ENCODE data around the gene TMPRSS6. TPM values are rescaled to one million over a fixed set of nuclear protein-coding genes. Genes with fewer than 3 reads are reported as not detected.

The TMPRSS6 gene
- total RNA-seq, 2 donors from 2014 or later = 86.6 to 343 TPM

GRCh38 chr22:37113757-37114156 lies 4.2 kb upstream of the TMPRSS6 start:
- peaks cover 17% of the 10 kb centered on the region for H3K36me3 Mint-ChIP-seq (ENCODE audit: low read depth)
- H3K27me3 Mint-ChIP-seq = no peaks in the 10 kb centered on the region
- H3K4me1 Mint-ChIP-seq = peaks cover 19% of the 10 kb centered on the region
- H3K9me3 Mint-ChIP-seq = no peaks in the 10 kb centered on the region
- no peak overlapping the region for H3K4me3 Mint-ChIP-seq
- no peak overlapping the region for H3K27ac Mint-ChIP-seq
- no peak for ATAC-seq (replicated peaks)

DNA sequence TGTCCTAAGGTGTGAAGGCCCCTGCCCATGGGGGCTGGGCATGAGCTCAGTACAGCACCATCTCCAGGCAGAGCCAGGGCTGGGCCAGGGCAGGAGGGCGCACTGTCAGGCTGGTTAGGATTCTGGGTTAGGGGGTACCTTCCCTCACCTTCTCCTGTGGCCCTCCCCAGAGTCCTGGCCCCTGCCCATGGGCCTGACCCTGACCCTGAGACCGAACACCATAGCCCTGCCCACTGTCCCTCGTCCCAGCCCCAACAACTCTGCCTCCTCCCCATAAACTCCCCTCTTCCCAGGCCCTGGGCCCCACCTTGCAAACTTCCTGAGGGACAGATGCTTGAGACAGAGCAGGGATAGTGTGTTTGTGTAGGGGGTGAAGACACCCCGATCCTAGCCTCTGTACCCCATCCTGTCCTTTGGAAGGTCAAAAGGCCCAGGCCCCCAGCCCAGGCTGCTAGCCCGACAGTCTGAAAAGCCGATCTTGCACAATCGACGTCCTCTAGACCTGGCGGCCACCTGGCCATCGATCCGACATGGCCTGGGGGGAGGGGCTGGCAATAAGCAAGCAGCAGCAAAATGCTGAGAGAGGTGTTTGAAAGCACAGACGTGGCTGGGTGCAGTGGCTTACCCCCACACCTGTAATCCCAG lies 2.7 kb upstream of the TMPRSS6 start:
- Mint-ChIP-seq H3K9me3 (no peaks in the 10 kb centered on the region), H3K36me3 (ENCODE audit: low read depth) (peaks cover 5% of the 10 kb centered on the region), H3K27ac (no peak overlapping the region), H3K4me3 (no peak overlapping the region), H3K27me3 (no peaks in the 10 kb centered on the region), H3K4me1 (peaks cover 10% of the 10 kb centered on the region)
- ATAC-seq (replicated peaks) = no peak

DNA sequence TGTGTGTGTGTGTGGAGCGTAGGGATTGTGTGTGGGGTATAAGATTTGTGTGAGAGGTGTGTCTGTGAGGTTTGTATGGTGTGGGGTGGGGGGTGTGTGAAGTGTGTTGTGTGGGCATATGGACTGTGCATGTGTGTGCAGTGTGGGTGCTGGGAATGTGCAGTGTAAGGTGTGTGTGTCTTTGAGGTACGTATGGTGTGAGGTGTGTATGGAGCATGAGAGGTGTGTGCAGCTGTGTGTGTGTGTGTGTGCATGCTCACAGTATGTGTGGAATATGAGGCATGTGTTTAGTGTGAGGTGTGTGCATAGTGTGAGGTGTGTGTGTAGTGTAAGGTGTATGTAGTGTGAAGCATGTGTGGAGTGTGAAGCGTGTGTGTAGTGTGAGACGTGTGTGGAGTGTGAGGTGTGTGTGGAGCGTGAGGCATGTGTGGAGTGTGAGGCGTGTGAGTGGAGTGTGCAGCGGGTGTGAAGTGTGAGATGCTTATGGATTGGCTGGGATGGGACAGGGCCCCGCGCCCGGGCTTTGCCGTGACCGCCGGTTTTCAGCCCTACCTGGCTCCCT lies 1.7 kb upstream of the TMPRSS6 start:
- no peaks in the 10 kb centered on the region for H3K9me3 Mint-ChIP-seq
- H3K4me3 Mint-ChIP-seq = no peak overlapping the region
- H3K27ac Mint-ChIP-seq = no peak overlapping the region
- no peak for ATAC-seq (replicated peaks)
- peaks cover 6% of the 10 kb centered on the region for H3K4me1 Mint-ChIP-seq
- no peaks in the 10 kb centered on the region for H3K27me3 Mint-ChIP-seq
- H3K36me3 Mint-ChIP-seq (ENCODE audit: low read depth) = peaks cover 5% of the 10 kb centered on the region

GRCh38 chr22:37107816-37108621 lies 1.5 kb downstream of the TMPRSS6 start:
- Mint-ChIP-seq H3K9me3 (no peaks in the 10 kb centered on the region), H3K27me3 (no peaks in the 10 kb centered on the region), H3K4me1 (peaks cover 16% of the 10 kb centered on the region), H3K27ac (peak overlapping the region; percentile 15), H3K4me3 (no peak overlapping the region), H3K36me3 (ENCODE audit: low read depth) (no peaks in the 10 kb centered on the region)
- no peak for ATAC-seq (replicated peaks)

GRCh38 chr22:37105990-37106389 lies 3.5 kb downstream of the TMPRSS6 start:
- ATAC-seq (replicated peaks) = no peak
- Mint-ChIP-seq H3K27me3 (no peaks in the 10 kb centered on the region), H3K27ac (peak overlapping the region; percentile 8), H3K4me1 (peaks cover 14% of the 10 kb centered on the region), H3K9me3 (no peaks in the 10 kb centered on the region), H3K4me3 (no peak overlapping the region), H3K36me3 (ENCODE audit: low read depth) (no peaks in the 10 kb centered on the region)

DNA sequence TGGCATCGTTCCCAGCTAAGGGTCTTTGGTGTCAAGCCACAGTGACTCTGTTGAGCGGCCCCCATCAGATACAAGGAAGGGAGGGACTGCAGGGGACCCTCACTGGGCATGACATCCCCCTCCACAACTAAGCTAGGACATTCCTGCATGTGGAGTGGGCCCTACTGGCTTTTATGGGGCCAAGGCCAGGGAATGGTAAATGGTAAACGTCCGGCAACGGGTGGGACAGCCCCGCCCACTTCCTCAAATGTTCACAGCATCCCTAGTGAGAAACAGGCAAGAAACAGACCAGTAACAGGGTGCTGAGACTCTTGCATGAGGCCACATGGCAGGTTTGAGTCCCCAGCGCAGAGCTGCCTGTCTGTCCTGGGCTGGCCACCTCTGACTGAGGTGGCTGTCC lies 4.4 kb downstream of the TMPRSS6 start:
- H3K4me3 Mint-ChIP-seq = no peak overlapping the region
- peaks cover 8% of the 10 kb centered on the region for H3K36me3 Mint-ChIP-seq (ENCODE audit: low read depth)
- no peaks in the 10 kb centered on the region for H3K27me3 Mint-ChIP-seq
- ATAC-seq (replicated peaks) = no peak
- H3K27ac Mint-ChIP-seq = no peak overlapping the region
- H3K9me3 Mint-ChIP-seq = no peaks in the 10 kb centered on the region
- H3K4me1 Mint-ChIP-seq = peaks cover 21% of the 10 kb centered on the region

DNA sequence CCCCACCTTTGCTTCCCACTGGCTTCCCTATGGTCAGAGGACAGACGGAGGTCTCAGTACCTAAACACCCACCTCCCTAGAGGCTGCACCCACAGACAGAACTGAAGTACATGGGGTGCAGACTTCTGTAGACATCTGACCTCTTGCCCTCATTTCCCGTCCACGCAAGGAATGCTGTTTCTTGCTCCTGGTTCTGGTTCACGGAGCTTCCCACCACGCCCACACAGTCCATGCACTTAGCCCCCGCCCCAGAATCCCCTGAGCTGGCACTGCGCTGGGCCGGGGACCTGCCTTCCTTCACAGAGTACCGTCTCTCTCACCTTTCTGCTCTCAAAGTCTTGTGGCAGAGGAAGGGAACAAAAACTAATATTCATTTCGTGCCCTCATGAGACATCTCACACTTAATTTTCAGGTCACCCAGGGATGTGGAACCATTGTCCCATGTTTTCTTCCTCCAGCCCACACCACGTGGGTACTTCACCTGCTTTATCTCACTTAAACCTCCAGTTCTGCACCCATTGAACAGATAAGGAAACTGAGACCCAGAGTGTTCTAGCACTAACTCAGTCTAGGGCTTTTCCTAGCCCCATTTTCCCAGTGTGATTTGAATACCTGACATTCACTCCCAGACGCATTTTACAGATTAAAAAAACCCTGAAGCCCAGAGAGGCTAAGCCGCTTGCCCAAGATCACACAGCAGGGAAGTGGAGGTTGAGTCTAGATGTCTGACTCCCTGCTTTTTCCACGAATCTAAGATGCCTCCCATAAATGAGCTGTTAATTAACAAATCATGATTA lies 5.7 kb downstream of the TMPRSS6 start:
- Mint-ChIP-seq H3K4me3 (peak overlapping the region; percentile 23), H3K9me3 (no peaks in the 10 kb centered on the region), H3K36me3 (ENCODE audit: low read depth) (peaks cover 17% of the 10 kb centered on the region), H3K4me1 (peaks cover 31% of the 10 kb centered on the region), H3K27ac (no peak overlapping the region), H3K27me3 (no peaks in the 10 kb centered on the region)
- ATAC-seq (replicated peaks) = peak; percentile 34

GRCh38 chr22:37103151-37103550 lies 6.4 kb downstream of the TMPRSS6 start:
- no peak for ATAC-seq (replicated peaks)
- H3K27ac Mint-ChIP-seq = no peak overlapping the region
- H3K9me3 Mint-ChIP-seq = no peaks in the 10 kb centered on the region
- H3K4me3 Mint-ChIP-seq = no peak overlapping the region
- no peaks in the 10 kb centered on the region for H3K27me3 Mint-ChIP-seq
- peaks cover 24% of the 10 kb centered on the region for H3K36me3 Mint-ChIP-seq (ENCODE audit: low read depth)
- H3K4me1 Mint-ChIP-seq = peaks cover 37% of the 10 kb centered on the region

DNA sequence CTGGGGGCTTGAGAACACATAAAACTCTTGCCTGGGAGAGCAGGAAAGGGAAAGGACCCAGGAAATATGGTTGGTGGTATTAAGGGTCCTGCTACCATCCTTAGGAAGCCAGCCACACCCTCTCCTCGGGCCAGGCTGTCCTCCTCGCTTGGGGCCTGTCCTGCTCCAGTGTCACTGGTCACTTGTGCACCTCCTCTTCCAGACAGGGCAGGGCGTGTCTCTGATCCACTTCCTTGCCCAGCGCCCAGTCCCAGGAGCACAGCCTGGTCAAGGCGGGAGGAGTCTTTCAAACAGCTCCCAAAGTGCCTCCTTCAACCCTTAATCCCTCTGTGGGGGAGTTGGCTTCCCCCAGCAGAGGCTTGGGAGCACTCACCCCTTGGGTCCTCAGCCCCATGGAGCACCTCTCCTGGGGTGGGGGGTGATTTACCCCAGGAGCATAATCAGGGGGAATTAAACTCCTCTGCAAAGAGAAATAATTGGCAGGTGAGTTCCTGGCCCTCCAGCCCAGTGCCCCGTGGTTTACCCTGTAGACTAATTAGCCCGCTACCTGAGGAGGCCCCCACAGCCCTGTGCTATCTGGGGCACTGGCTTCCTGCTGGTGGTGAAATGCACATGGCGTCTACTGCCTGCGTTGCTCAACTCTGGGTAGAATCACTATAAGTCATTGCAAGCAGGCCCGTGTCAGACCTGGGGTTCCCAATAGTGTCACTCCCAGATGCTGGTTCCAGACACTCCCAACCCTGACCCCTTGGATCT lies 8.0 kb downstream of the TMPRSS6 start:
- H3K4me1 Mint-ChIP-seq = peaks cover 43% of the 10 kb centered on the region
- H3K9me3 Mint-ChIP-seq = no peaks in the 10 kb centered on the region
- no peak for ATAC-seq (replicated peaks)
- H3K27me3 Mint-ChIP-seq = no peaks in the 10 kb centered on the region
- H3K36me3 Mint-ChIP-seq (ENCODE audit: low read depth) = peaks cover 32% of the 10 kb centered on the region
- H3K27ac Mint-ChIP-seq = peak overlapping the region; percentile 85
- H3K4me3 Mint-ChIP-seq = peak overlapping the region; percentile 73

DNA sequence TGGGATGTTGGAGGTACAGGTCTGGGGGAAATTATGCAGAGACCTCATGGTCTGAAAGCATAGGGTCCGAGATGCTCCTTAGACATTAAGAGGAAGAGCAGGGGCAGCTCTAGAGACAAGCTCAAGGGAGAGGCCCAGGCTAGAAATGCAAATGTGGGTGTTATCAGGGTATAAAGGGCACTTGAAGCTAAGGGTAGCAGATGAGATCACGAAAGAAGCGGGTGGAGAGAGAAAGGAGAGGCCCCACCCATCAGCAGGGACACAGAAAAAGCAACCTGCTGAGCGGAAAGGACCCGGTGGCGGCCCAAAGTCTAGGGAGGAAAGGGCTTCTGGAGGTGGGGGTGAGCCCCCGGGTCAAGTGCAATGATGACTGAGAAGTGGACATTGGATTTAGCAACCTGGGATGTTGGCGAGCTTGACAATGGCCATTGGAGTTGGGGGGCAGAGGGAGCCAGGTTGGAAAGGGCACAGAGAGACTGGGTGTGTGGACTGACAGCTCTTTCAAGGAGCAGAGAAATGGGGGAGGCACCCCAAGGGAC lies 8.9 kb downstream of the TMPRSS6 start:
- Mint-ChIP-seq H3K36me3 (ENCODE audit: low read depth) (peaks cover 39% of the 10 kb centered on the region), H3K4me3 (peak overlapping the region; percentile 73), H3K27ac (peak overlapping the region; percentile 85), H3K9me3 (no peaks in the 10 kb centered on the region), H3K27me3 (no peaks in the 10 kb centered on the region), H3K4me1 (peaks cover 45% of the 10 kb centered on the region)
- ATAC-seq (replicated peaks) = peak; percentile 78

GRCh38 chr22:37098976-37099591 lies 10.4 kb downstream of the TMPRSS6 start:
- Mint-ChIP-seq H3K27me3 (no peaks in the 10 kb centered on the region), H3K4me3 (peak overlapping the region; percentile 73), H3K36me3 (ENCODE audit: low read depth) (peaks cover 55% of the 10 kb centered on the region), H3K9me3 (no peaks in the 10 kb centered on the region), H3K4me1 (peaks cover 56% of the 10 kb centered on the region), H3K27ac (peak overlapping the region; percentile 84)
- ATAC-seq (replicated peaks) = no peak

DNA sequence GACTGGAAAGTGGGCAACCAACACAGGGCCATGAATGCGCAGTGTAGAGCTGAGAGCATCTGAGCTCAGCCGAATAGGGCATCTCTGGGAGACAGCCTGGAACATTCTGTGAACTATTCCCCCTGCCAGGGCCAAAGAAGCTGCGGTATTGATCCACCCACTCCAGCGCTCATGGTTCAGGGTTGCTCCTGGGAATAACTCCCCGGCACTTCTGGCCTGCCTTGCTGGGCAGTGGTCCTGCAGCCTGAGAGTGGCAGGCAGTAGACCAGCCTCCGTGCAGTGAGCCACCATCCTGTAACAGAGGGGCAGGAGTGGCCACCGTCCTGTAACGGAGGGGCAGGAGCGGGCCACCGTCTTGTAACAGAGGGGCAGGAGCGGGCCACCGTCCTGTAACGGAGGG lies 12.2 kb downstream of the TMPRSS6 start:
- no peaks in the 10 kb centered on the region for H3K27me3 Mint-ChIP-seq
- peak overlapping the region; percentile 67 for H3K4me3 Mint-ChIP-seq
- peaks cover 54% of the 10 kb centered on the region for H3K4me1 Mint-ChIP-seq
- ATAC-seq (replicated peaks) = no peak
- H3K36me3 Mint-ChIP-seq (ENCODE audit: low read depth) = peaks cover 65% of the 10 kb centered on the region
- H3K9me3 Mint-ChIP-seq = no peaks in the 10 kb centered on the region
- peak overlapping the region; percentile 76 for H3K27ac Mint-ChIP-seq

DNA sequence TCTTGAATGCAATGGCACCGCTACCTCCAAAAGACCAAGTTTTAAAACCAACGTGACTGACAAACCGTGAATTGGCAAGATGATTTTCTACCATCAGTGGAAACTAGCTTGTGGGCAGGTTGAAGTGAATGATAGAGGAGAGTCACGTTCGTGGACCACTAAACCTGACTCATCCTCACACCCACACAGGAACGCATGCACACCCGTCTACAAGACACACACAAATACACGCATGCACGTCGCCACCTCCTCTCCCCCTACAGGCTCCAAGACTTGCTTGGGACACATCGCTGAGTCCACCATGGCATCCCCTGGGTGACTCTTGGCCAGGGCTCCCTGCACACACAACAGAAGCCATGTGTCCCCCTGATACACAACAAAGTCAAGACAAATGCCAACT lies 14.4 kb downstream of the TMPRSS6 start:
- Mint-ChIP-seq H3K36me3 (ENCODE audit: low read depth) (peaks cover 56% of the 10 kb centered on the region), H3K27ac (peak overlapping the region; percentile 90), H3K27me3 (no peaks in the 10 kb centered on the region), H3K4me1 (peaks cover 53% of the 10 kb centered on the region), H3K9me3 (no peaks in the 10 kb centered on the region), H3K4me3 (peak overlapping the region; percentile 67)
- ATAC-seq (replicated peaks) = peak; percentile 88
